ENCODE results near the gene APC2.

Gene APC2

DNA sequence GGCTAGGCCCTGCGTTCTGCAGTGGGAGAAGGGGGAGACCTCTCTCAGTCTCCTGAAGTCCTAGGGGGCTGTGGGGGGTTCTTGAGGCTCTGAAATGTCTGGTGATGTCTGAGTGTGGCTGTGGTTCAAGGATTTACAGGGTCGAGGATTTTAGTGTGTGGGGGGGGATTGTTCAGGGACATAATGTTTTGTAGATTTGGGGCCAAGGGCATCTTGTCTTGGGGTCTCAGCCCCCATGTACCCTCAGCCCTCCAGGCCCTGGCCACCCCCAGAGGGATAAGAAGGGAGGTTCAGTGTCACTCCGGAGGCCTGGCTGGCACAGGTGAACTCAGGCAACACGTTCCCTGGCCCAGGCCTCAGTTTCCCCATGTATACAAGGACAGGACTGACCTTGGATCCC, 2.4 kb upstream of the APC2 start:
- no peak for DNase-seq

DNA sequence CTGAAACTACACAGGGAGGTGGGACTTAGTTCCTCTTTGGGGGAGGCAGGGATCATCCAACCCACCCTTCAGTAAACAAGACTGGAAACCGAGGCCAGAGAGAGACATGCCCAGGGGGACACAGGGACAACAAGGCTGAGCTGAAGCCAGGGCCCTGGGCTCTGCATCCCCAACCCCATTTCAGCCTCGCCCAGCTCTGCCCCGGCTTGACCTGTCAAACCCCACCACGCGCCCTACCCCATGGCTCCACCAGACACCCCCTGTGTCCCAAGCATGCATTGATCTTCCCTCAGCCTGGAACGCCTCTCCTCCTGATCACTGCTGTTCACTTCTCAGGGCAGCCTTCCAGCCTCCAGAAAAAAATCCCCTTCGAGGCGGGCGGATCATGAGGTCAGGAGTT, 2.0 kb upstream of the APC2 start:
- no peak for DNase-seq

GRCh38 chr19:1450735-1451731, 1.1 kb downstream of the APC2 start:
- DNase-seq, result no peak

DNA sequence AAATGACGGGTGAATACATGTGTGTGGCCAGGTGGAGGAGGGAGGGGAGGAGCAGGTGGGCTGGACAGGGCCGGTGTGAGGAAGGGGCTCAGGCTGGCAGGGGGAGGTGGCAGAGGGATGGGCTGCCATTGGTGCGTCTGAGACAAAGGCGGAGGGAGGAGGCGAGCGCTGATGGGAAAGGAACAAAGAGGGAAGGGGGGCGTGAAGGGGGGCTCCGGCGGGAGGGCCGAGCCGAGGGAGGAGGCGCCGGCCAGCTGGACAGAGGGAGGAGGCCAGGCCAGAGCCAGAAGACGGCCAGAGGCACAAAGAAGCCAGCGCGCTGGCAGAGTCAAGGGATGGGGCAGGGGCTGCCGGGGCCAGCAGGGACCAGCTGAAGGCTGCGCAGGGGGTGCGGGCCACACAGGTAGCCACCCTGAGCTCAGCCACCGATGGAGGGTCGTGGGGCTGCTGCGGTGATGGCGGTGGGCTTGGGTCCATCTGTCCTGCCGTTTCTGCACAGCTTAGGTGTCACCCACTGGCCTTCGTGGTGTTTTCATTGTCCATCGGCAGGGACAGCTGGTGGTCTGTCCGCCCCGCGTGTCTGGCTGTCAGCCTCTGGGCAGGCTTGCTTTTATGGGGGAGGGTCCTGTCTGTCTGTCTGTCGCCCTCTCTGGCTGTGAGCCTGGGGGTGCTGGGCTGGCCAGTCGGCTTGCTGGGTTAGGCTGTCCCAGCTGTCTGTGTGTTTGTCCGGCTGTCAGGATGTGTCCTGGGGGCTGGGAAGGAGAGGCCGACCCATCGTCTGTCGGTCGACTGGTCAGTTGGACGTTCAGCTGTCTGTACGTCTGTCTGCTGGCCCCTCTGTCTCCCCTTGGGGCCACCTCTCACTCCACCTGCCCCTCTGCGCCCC, 2.2 kb downstream of the APC2 start:
- no peak for DNase-seq

DNA sequence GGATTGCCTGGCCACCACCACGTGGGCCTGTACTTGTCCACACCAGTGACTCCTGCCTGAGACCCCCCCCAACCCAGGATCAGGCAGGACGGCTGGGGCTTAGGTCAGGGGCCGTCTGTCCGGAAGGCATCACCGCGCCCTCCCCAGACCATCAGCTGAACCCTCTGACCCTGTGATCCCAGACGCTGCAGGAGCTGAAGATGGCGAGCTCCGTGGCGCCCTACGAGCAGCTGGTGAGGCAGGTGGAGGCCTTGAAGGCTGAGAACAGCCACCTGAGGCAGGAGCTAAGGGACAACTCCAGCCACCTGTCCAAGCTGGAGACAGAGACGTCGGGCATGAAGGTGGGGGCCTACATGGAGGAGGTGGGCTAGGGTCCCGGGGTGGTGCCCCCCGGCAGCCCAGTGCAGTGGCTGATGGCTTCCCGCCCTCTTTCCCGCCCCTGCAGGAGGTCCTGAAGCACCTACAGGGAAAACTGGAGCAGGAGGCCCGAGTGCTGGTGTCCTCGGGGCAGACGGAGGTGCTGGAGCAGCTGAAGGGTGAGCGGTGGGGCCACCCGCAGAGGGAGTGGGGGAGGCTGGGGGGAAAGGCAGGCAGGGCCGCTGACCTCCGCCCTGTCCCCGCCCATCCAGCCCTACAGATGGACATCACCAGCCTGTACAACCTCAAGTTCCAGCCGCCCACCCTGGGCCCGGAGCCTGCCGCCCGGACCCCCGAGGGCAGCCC, 3.0 kb downstream of the APC2 start:
- DNase-seq, result no peak

- DNase-seq, result no peak
Observed at GRCh38 chr19:1453525-1454364, 3.8 kb downstream of the APC2 start.

DNA sequence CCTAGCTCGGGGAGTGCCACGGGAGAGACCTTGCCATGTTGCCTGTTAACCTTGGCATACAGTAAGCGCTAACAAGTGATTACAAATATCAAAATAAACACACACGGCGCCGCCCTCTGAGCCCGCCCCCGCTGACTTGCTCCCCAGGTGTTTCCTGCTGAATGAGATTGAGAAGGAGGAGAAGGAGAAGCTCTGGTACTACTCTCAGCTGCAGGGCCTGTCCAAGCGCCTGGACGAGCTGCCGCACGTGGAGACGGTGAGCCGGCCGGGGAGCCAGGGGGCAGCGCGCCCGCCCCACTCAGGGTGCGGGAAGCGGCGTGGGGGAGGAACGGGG, 5.0 kb downstream of the APC2 start:
- no peak for DNase-seq

DNA sequence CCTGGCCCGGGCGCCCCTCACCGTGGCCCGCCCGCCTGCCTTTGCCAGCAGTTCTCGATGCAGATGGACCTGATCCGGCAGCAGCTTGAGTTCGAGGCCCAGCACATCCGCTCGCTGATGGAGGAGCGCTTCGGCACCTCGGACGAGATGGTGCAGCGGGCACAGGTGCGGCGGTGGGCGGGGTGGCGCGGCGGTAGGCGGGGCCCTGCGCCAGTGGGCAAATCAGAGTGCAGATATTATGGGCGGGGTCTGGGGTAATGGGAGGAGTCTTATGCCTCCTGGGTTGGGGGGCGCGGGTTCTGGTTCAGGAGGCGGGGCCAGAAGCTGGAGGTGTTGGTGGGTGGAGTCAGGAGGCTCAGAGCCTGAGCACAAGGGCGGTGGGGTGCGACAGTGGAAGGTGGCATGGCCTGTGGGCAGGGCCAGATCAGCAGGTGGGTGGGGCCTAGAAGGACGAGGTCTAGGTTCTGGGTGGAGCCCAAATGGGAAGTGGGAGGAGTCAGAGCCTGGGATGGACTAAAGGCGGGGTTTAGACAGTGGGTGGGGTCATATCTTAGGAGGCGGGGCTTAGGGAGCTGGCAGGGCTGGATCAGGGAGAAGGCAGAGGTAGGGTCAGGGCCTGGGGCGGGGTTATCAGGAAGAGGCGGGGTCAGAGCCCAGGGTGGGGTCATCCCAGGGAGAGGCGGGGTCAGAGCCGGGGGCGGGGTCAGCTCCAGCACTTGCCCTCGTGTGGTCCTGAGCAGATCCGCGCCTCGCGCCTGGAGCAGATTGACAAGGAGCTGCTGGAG, 5.6 kb downstream of the APC2 start:
- DNase-seq, result no peak

- DNase-seq, result no peak
Observed at GRCh38 chr19:1456121-1456900, 6.4 kb downstream of the APC2 start.

DNA sequence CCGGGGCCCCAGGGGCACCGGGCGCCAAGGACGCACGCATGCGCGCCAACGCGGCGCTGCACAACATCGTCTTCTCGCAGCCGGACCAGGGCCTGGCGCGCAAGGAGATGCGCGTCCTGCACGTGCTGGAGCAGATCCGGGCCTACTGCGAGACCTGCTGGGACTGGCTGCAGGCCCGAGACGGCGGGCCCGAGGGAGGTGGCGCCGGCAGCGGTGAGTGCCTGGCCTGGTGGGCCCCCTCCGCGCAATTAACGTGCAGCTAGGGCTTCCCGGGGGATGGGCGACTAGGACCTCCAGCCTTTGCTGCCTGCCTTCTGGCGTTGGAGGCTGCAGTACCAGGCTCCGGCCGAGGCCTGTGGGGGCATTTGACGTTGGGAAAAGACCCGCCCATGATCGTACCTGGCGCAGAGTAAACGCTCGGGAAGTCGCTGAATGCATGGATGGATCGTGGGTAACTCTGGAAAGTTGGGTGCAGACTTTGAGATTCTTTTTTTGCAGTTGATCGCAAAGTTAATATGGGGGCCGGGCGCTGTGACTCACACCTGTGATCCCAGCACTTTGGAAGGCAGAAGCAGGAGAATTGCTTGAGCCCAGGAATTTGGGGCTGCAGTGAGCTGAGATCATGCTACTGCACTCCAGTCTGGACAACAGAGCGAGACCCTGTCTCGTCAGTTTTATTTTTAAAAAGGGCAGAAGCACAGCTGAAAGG, 7.3 kb downstream of the APC2 start:
- no peak for DNase-seq

GRCh38 chr19:1457892-1458291, 8.0 kb downstream of the APC2 start:
- DNase-seq, result no peak

GRCh38 chr19:1459479-1459878, 9.6 kb downstream of the APC2 start:
- DNase-seq, result no peak

DNA sequence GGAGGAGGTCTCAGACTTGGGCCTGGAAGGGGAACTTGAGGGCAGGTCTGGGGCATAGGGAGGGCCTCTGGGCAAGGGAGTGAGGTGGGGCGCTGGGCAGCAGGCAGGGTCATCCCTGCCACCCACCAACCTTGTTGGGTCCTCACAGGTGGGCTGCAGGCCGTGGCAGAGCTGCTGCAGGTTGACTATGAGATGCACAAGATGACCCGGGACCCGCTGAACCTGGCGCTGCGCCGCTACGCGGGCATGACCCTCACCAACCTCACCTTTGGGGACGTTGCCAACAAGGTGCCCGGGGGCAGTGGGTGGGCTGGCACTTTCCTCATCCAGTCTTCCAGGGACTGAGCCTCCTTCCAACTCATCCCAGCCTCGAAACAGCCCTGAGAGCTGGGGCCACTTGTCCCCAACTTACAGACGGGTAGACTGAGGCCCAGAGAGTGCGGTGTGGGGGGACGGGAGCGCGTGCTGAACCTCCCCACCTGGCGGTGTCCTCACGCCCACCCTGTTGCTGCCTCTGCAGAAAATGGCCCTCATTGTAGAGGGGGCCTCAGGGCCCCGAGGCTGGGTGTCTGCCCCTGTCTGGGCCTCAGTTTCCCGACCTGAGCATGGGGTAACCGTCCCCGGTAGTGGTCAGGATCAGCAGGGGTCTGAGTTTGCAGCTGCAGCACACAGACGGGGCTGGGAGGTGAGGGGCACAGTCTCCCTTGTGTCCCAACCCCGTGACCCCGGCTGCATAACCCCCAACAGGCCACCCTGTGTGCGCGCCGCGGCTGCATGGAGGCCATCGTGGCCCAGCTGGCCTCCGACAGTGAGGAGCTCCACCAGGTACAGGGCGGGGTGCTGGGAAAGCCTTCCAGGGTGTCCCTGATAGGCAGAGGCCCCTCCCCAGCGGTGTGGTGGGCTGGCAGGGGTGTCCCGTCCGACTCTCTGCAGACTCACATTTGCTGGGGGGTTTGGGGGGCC, 10.4 kb downstream of the APC2 start:
- DNase-seq, result no peak

- DNase-seq, result no peak
Observed at GRCh38 chr19:1461862-1462261, 11.9 kb downstream of the APC2 start.

DNA sequence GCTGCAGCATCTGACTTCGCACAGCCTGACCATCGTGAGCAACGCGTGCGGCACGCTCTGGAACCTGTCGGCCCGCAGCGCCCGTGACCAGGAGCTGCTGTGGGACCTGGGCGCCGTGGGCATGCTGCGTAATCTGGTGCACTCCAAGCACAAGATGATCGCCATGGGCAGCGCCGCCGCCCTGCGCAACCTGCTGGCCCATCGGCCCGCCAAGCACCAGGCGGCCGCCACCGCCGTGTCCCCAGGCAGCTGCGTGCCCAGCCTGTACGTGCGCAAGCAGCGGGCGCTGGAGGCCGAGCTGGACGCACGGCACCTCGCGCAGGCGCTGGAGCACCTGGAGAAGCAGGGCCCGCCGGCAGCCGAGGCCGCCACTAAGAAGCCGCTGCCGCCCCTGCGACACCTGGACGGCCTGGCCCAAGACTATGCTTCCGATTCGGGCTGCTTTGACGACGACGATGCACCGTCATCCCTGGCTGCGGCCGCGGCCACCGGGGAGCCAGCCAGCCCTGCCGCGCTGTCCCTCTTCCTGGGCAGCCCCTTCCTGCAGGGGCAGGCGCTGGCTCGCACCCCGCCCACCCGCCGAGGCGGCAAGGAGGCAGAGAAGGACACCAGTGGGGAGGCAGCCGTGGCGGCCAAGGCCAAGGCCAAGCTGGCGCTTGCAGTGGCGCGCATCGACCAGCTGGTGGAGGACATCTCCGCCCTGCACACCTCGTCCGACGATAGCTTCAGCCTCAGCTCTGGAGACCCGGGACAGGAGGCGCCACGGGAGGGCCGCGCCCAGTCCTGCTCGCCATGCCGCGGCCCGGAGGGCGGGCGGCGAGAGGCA, 15.5 kb downstream of the APC2 start:
- no peak for DNase-seq

DNA sequence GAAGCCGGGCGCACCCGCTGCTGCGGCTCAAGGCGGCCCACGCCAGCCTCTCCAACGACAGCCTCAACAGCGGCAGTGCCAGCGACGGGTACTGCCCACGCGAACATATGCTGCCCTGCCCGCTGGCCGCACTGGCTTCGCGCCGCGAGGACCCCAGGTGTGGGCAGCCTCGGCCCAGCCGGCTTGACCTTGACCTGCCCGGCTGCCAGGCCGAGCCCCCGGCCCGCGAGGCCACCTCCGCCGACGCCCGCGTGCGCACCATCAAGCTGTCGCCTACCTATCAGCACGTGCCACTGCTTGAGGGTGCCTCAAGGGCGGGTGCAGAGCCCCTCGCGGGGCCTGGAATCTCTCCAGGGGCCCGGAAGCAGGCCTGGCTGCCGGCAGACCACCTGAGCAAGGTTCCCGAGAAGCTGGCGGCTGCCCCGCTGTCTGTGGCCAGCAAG, 16.1 kb downstream of the APC2 start:
- DNase-seq, result no peak

DNA sequence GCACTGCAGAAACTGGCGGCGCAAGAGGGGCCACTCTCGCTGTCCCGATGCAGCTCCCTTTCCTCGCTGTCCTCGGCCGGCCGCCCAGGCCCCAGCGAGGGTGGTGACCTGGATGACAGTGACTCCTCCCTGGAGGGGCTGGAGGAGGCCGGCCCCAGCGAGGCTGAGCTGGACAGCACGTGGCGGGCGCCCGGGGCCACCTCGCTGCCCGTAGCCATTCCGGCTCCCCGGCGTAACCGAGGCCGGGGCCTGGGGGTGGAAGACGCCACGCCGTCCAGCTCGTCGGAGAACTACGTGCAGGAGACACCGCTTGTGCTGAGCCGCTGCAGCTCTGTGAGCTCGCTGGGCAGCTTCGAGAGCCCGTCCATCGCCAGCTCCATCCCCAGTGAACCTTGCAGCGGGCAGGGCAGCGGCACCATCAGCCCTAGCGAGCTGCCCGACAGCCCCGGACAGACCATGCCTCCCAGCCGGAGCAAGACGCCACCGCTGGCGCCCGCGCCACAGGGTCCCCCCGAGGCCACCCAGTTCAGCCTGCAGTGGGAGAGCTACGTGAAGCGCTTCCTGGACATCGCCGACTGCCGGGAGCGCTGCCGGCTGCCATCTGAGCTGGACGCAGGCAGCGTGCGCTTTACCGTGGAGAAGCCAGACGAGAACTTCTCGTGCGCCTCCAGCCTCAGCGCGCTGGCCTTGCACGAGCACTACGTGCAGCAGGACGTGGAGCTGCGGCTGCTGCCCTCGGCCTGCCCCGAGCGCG, 16.7 kb downstream of the APC2 start:
- DNase-seq, result no peak
